Activated CD8-positive, alpha-beta memory T cell treated with anti-CD3 and anti-CD28 coated beads, Interleukin-2, amount 10 ng/mL, durations not matched to agents 7 days and 5 days (primary cell): ENCODE results near the gene NUDT4. TPM values are rescaled to one million over a fixed set of nuclear protein-coding genes. Genes with fewer than 3 reads are reported as not detected.

Experiments
- ATAC-seq: fragments of 150-1000 bp; cut with Tn5 transposase; one replicate; pipeline ENCODE4 v1.10.0; 2021; ENCODE audit warnings: moderate library complexity
- CTCF ChIA-PET: fragments of 350-600 bp; sonication (Branson Sonifier 250); formaldehyde crosslinking; loops from one replicate; lab custom pipeline; 2021; ENCODE audit warnings: antibody characterized with exemption; lab: Charles Lee
- DNase-seq: peaks from one replicate; pipeline ENCODE4 v3.0.0-alpha.2; 2020
- H3K27ac Mint-ChIP-seq: one replicate; pipeline ENCODE4 v1.8.0; 2021; ENCODE audit warnings: mild to moderate bottlenecking, mixed read lengths
- H3K27me3 Mint-ChIP-seq: one replicate; pipeline ENCODE4 v1.8.0; 2021; ENCODE audit warnings: mixed read lengths
- H3K36me3 Mint-ChIP-seq: one replicate; pipeline ENCODE4 v1.8.0; 2021; ENCODE audit warnings: mild to moderate bottlenecking, mixed read lengths
- H3K4me1 Mint-ChIP-seq: one replicate; pipeline ENCODE4 v1.8.0; 2021; ENCODE audit warnings: mixed read lengths
- H3K4me3 Mint-ChIP-seq: one replicate; pipeline ENCODE4 v1.8.0; 2021; ENCODE audit warnings: mild to moderate bottlenecking, moderate library complexity, mixed read lengths
- H3K9me3 Mint-ChIP-seq: one replicate; pipeline ENCODE4 v1.8.0; 2022; ENCODE audit warnings: low read depth, mixed read lengths
- total RNA-seq, 2 experiments: library from RNA; stranded (reverse); gene quantifications; one replicate each; pipeline ENCODE4 v1.2.3, GENCODE V29; 2021

The NUDT4 gene
- total RNA-seq, 2 experiments from 2014 or later, result 42.8 to 63.8 TPM

GRCh38 chr12:93356214-93356613, 21.5 kb upstream of the NUDT4 start:
- Mint-ChIP-seq H3K4me1 (no peaks in the 10 kb centered on the region), H3K27ac (no peak overlapping the region), H3K9me3 (no peaks in the 10 kb centered on the region), H3K27me3 (no peaks in the 10 kb centered on the region), H3K36me3 (no peaks in the 10 kb centered on the region), H3K4me3 (no peak overlapping the region)
- CTCF ChIA-PET, result no interaction called here
- DNase-seq, result no peak
- ATAC-seq, result no peak

GRCh38 chr12:93358058-93358457, 19.7 kb upstream of the NUDT4 start:
- Mint-ChIP-seq H3K27me3 (no peaks in the 10 kb centered on the region), H3K4me1 (peaks cover under 1% of the 10 kb centered on the region), H3K9me3 (no peaks in the 10 kb centered on the region), H3K4me3 (no peak overlapping the region), H3K27ac (no peak overlapping the region), H3K36me3 (no peaks in the 10 kb centered on the region)
- CTCF ChIA-PET, result no interaction called here
- DNase-seq (no peak), ATAC-seq (no peak)

- no peaks in the 10 kb centered on the region for H3K27me3 Mint-ChIP-seq
- no peaks in the 10 kb centered on the region for H3K36me3 Mint-ChIP-seq
- H3K4me3 Mint-ChIP-seq, result no peak overlapping the region
- CTCF ChIA-PET, result interaction anchor here (1.5 kb wide), 1 partner anchor 22 kb away, joined by 3 read pairs; no protein-coding TSS in a partner anchor
- H3K4me1 Mint-ChIP-seq, result peaks cover 6% of the 10 kb centered on the region
- no peak overlapping the region for H3K27ac Mint-ChIP-seq
- ATAC-seq, result no peak
- no peak for DNase-seq
- H3K9me3 Mint-ChIP-seq, result no peaks in the 10 kb centered on the region
Measured at GRCh38 chr12:93358821-93359220, 18.9 kb upstream of the NUDT4 start.

- ATAC-seq, result no peak
- CTCF ChIA-PET, result no interaction called here
- Mint-ChIP-seq H3K4me1 (peaks cover 14% of the 10 kb centered on the region), H3K9me3 (no peaks in the 10 kb centered on the region), H3K27me3 (no peaks in the 10 kb centered on the region), H3K36me3 (no peaks in the 10 kb centered on the region), H3K4me3 (no peak overlapping the region), H3K27ac (no peak overlapping the region)
- DNase-seq, result no peak
Measured at GRCh38 chr12:93360688-93361087, 17.0 kb upstream of the NUDT4 start.

- H3K4me1 Mint-ChIP-seq, result peaks cover 14% of the 10 kb centered on the region
Measured at GRCh38 chr12:93361151-93361919, 16.4 kb upstream of the NUDT4 start.

GRCh38 chr12:93363841-93364297, 13.9 kb upstream of the NUDT4 start:
- peak overlapping the region; percentile 77 for H3K27ac Mint-ChIP-seq
- H3K27me3 Mint-ChIP-seq, result no peaks in the 10 kb centered on the region
- no peak overlapping the region for H3K4me3 Mint-ChIP-seq
- H3K9me3 Mint-ChIP-seq, result no peaks in the 10 kb centered on the region
- DNase-seq (no peak), ATAC-seq (peak; percentile 84)
- CTCF ChIA-PET, result interaction anchor here (0.5 to 1.8 kb wide), 7 partner anchors 12 to 1958 kb away, joined by 3 to 7 read pairs (median 4); no protein-coding TSS in a partner anchor
- peaks cover 14% of the 10 kb centered on the region for H3K4me1 Mint-ChIP-seq
- no peaks in the 10 kb centered on the region for H3K36me3 Mint-ChIP-seq

More at GRCh38 chr12:93361151-93361919, 16.4 kb upstream of the NUDT4 start:
- H3K27me3 Mint-ChIP-seq, result no peaks in the 10 kb centered on the region
- no peaks in the 10 kb centered on the region for H3K9me3 Mint-ChIP-seq
- no peaks in the 10 kb centered on the region for H3K36me3 Mint-ChIP-seq
- no peak overlapping the region for H3K27ac Mint-ChIP-seq
- no peak overlapping the region for H3K4me3 Mint-ChIP-seq
- CTCF ChIA-PET, result no interaction called here
- ATAC-seq, result no peak
- DNase-seq, result no peak

- no peaks in the 10 kb centered on the region for H3K36me3 Mint-ChIP-seq
- H3K4me1 Mint-ChIP-seq, result peaks cover 14% of the 10 kb centered on the region
- CTCF ChIA-PET, result no interaction called here
- ATAC-seq (no peak), DNase-seq (no peak)
- no peaks in the 10 kb centered on the region for H3K9me3 Mint-ChIP-seq
- no peaks in the 10 kb centered on the region for H3K27me3 Mint-ChIP-seq
- no peak overlapping the region for H3K4me3 Mint-ChIP-seq
- H3K27ac Mint-ChIP-seq, result no peak overlapping the region
Measured at GRCh38 chr12:93365616-93366405, 11.9 kb upstream of the NUDT4 start.

GRCh38 chr12:93366422-93366821, 11.3 kb upstream of the NUDT4 start:
- ATAC-seq, result no peak
- H3K4me3 Mint-ChIP-seq, result no peak overlapping the region

GRCh38 chr12:93368766-93369165, 9.0 kb upstream of the NUDT4 start:
- peaks cover 11% of the 10 kb centered on the region for H3K4me1 Mint-ChIP-seq
- DNase-seq (no peak), ATAC-seq (no peak)
- CTCF ChIA-PET, result no interaction called here
- no peak overlapping the region for H3K4me3 Mint-ChIP-seq
- no peaks in the 10 kb centered on the region for H3K36me3 Mint-ChIP-seq
- H3K27ac Mint-ChIP-seq, result no peak overlapping the region
- peaks cover 5% of the 10 kb centered on the region for H3K27me3 Mint-ChIP-seq
- no peaks in the 10 kb centered on the region for H3K9me3 Mint-ChIP-seq

More at GRCh38 chr12:93366422-93366821, 11.3 kb upstream of the NUDT4 start:
- H3K4me1 Mint-ChIP-seq, result peaks cover 14% of the 10 kb centered on the region
- H3K9me3 Mint-ChIP-seq, result no peaks in the 10 kb centered on the region
- H3K27me3 Mint-ChIP-seq, result no peaks in the 10 kb centered on the region
- CTCF ChIA-PET, result no interaction called here
- no peaks in the 10 kb centered on the region for H3K36me3 Mint-ChIP-seq
- no peak for DNase-seq
- H3K27ac Mint-ChIP-seq, result no peak overlapping the region

- H3K36me3 Mint-ChIP-seq, result no peaks in the 10 kb centered on the region
- ATAC-seq (no peak), DNase-seq (no peak)
- H3K27ac Mint-ChIP-seq, result no peak overlapping the region
- peaks cover 7% of the 10 kb centered on the region for H3K27me3 Mint-ChIP-seq
- CTCF ChIA-PET, result interaction anchor here (0.6 to 0.7 kb wide), 2 partner anchors 383 to 1282 kb away, joined by 3 read pairs; no protein-coding TSS in a partner anchor
- H3K9me3 Mint-ChIP-seq, result no peaks in the 10 kb centered on the region
- no peak overlapping the region for H3K4me3 Mint-ChIP-seq
- peaks cover 11% of the 10 kb centered on the region for H3K4me1 Mint-ChIP-seq
Measured at GRCh38 chr12:93369505-93369904, 8.2 kb upstream of the NUDT4 start.

- Mint-ChIP-seq H3K9me3 (no peaks in the 10 kb centered on the region), H3K27me3 (peaks cover 7% of the 10 kb centered on the region), H3K4me1 (peaks cover 8% of the 10 kb centered on the region), H3K27ac (no peak overlapping the region), H3K4me3 (no peak overlapping the region), H3K36me3 (no peaks in the 10 kb centered on the region)
- no peak for DNase-seq
- ATAC-seq, result no peak
- CTCF ChIA-PET, result no interaction called here
Measured at GRCh38 chr12:93370947-93371346, 6.8 kb upstream of the NUDT4 start.

- no peak overlapping the region for H3K4me3 Mint-ChIP-seq
- H3K27me3 Mint-ChIP-seq, result peaks cover 7% of the 10 kb centered on the region
- CTCF ChIA-PET, result interaction anchor here (1.4 kb wide), 1 partner anchor 387 kb away, joined by 4 read pairs; no protein-coding TSS in a partner anchor
- H3K4me1 Mint-ChIP-seq, result peaks cover 12% of the 10 kb centered on the region
- no peak overlapping the region for H3K27ac Mint-ChIP-seq
- no peaks in the 10 kb centered on the region for H3K36me3 Mint-ChIP-seq
- no peak for ATAC-seq
- DNase-seq, result no peak
- no peaks in the 10 kb centered on the region for H3K9me3 Mint-ChIP-seq
Measured at GRCh38 chr12:93373961-93374656, 3.6 kb upstream of the NUDT4 start.

- CTCF ChIA-PET, result interaction anchor here (0.7 to 1.4 kb wide), 2 partner anchors 21 to 388 kb away, joined by 3 to 5 read pairs; no protein-coding TSS in a partner anchor
- no peaks in the 10 kb centered on the region for H3K36me3 Mint-ChIP-seq
- no peaks in the 10 kb centered on the region for H3K9me3 Mint-ChIP-seq
- peaks cover 7% of the 10 kb centered on the region for H3K27me3 Mint-ChIP-seq
- no peak overlapping the region for H3K27ac Mint-ChIP-seq
- peaks cover 24% of the 10 kb centered on the region for H3K4me1 Mint-ChIP-seq
- no peak for ATAC-seq
- no peak overlapping the region for H3K4me3 Mint-ChIP-seq
- DNase-seq, result no peak
Measured at GRCh38 chr12:93375906-93376305, 1.8 kb upstream of the NUDT4 start.
